Aorta (tissue), 5 donors: ENCODE data around the gene FHIT. TPM values are rescaled to one million over a fixed set of nuclear protein-coding genes. Genes with fewer than 3 reads are reported as not detected.

ENCODE experiments used
- ATAC-seq: fragments of 200-7000 bp; cut with Tn5 transposase; one replicate; pipeline ENCODE4 v1.9.1; 2022; ENCODE audit warnings: moderate library complexity; ENCODE audit not compliant: low FRiP score
- DNase-seq, 2 donors: peaks; one replicate each; pipeline ENCODE4 v3.0.0-alpha.2; 2020
- H3K27ac ChIP-seq, 2 donors: one replicate each; pipeline ENCODE4 v1.5.1; 2013; ENCODE audit warnings: low read length in 2 of 2, mild to moderate bottlenecking in 2 of 2, moderate library complexity in 2 of 2, control low read depth in 1 of 2, inconsistent platforms in 1 of 2, low read depth in 1 of 2
- H3K27me3 ChIP-seq, 2 donors: one replicate each; pipeline ENCODE4 v1.6.1; 2013; ENCODE audit warnings: control low read depth in 1 of 2, low read length in 1 of 2, mild to moderate bottlenecking in 1 of 2, moderate library complexity in 1 of 2; ENCODE audit not compliant: insufficient read depth in 2 of 2, control insufficient read depth in 1 of 2
- H3K36me3 ChIP-seq, 2 donors: one replicate each; pipeline ENCODE4 v1.6.1; 2013; ENCODE audit warnings: control low read depth in 1 of 2, low read length in 1 of 2, mild to moderate bottlenecking in 1 of 2; ENCODE audit not compliant: insufficient read depth in 2 of 2, control insufficient read depth in 1 of 2
- H3K4me1 ChIP-seq, 2 donors: one replicate each; pipeline ENCODE4 v1.6.1; 2013; ENCODE audit warnings: low read length in 2 of 2, control low read depth in 1 of 2, mild to moderate bottlenecking in 1 of 2, moderate library complexity in 1 of 2; ENCODE audit not compliant: insufficient read depth in 2 of 2, control insufficient read depth in 1 of 2
- H3K4me3 ChIP-seq, 2 donors: one replicate each; pipeline ENCODE4 v1.5.1; 2013; ENCODE audit warnings: low read length in 2 of 2, control low read depth in 1 of 2, mild to moderate bottlenecking in 1 of 2
- H3K9me3 ChIP-seq: one replicate; pipeline ENCODE4 v1.6.1; 2013; ENCODE audit warnings: mild to moderate bottlenecking, low read length; ENCODE audit not compliant: control insufficient read depth
- WGBS, 2 donors: extraction: QIAGEN DNeasy Blood & Tissue Kit; methylation state at CpG; one replicate each; pipeline ENCODE4 v1.1.7; 2013; 5-methylcytosine and 5-hydroxymethylcytosine counted together
- intact Hi-C, 2 donors: fragments of 100-400 bp; cut with DNase I; formaldehyde crosslinking; loops; one replicate each; pipeline versions ENCODE4 v1.14.2 to v1.15.0; 2022
- polyA plus RNA-seq, 2 donors: library from polyadenylated mRNA; stranded (reverse); fragments of 200-250 nt; gene quantifications; one replicate each; pipeline ENCODE4 v1.2.3, GENCODE V29; 2013
- total RNA-seq, 2 donors: library from RNA; stranded (reverse); fragmentation: NEBNext Ultra II Directional; extraction: Animal tissue kit (Norgen Biotek cat#: 25700); gene quantifications; one replicate each; pipeline ENCODE4 v1.2.1, GENCODE V29; 2021
- donor health status: healthy with polysubstance abuse.
- donor health status: Bipolar disorder and iron deficiency.
- donor health status: DM: no; HTN: no; CAD: no.
- donor health status: DM: no; HTN: no; CAD: no.
- donor health status: DM: yes; HTN: yes; CAD: no.

The FHIT gene
- total and polyA plus RNA-seq, 4 donors: 1.1 to 9.2 (median 3.0) TPM

GRCh38 chr3:60073228-60073627 lies 1178.0 kb downstream of the FHIT start:
- no peaks in the 10 kb centered on the region for H3K36me3 ChIP-seq
- H3K4me3 ChIP-seq: no peak overlapping the region
- ATAC-seq: no peak
- intact Hi-C loops: no loop called here
- 86 to 92% methylated on average over 4 of the region's 4 CpGs for WGBS, 2 donors
- no peak overlapping the region for H3K27ac ChIP-seq
- no peaks in the 10 kb centered on the region for H3K9me3 ChIP-seq
- no peak for DNase-seq
- H3K4me1 ChIP-seq: peaks cover 0 to 3% of the 10 kb centered on the region in 2 donors
- no peaks in the 10 kb centered on the region for H3K27me3 ChIP-seq

- H3K9me3 ChIP-seq: no peaks in the 10 kb centered on the region
- ATAC-seq (no peak), DNase-seq (no peak)
- H3K27ac ChIP-seq: no peak overlapping the region
- 88 to 93% methylated on average over 3 of the region's 3 CpGs for WGBS, 2 donors
- intact Hi-C loops: no loop called here
- H3K27me3 ChIP-seq: no peaks in the 10 kb centered on the region
- H3K4me3 ChIP-seq: no peak overlapping the region
- H3K36me3 ChIP-seq: no peaks in the 10 kb centered on the region
- no peaks in the 10 kb centered on the region for H3K4me1 ChIP-seq
Observed at GRCh38 chr3:60070366-60070765, 1180.9 kb downstream of the FHIT start.

DNA sequence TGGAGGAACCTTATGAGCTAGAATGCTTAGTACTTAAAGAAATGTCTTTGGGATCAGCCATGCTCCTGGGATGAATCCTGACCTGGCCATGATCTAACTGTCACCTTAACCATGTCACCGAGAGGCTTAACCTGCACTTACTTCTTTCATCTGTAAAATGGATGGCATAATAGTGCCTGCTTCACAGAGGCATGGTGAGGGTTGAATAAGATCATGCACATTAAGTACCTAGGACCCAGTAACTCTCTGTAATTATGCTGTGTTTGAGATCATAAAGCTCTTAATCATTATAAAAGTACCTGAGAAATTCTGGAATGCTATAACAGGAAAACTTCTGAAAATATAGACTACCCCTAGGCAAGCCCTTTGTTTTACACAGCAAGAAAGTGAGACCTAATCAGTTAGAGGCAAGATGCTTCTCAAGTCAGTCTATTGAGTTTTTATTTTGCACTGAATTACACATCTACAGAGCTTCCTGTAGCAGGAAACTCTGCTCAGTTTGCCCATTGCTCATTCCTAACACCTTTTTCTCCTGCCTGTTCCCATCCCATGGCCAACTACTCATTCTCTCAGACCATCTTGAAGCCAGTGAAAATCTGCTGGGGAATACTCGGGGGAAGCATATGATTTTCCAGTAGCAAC lies 1185.9 kb downstream of the FHIT start:
- Histone ChIP-seq H3K4me1 (no peaks in the 10 kb centered on the region), H3K9me3 (no peaks in the 10 kb centered on the region), H3K36me3 (no peaks in the 10 kb centered on the region), H3K27me3 (no peaks in the 10 kb centered on the region), H3K27ac (no peak overlapping the region), H3K4me3 (no peak overlapping the region)
- ATAC-seq (no peak), DNase-seq (no peak)
- 40 to 92% methylated on average over 2 of the region's 2 CpGs for WGBS, 2 donors
- intact Hi-C loops: no loop called here

- DNase-seq: no peak
- WGBS, 2 donors: 96 to 98% methylated on average over 3 of the region's 3 CpGs
- Histone ChIP-seq H3K36me3 (no peaks in the 10 kb centered on the region), H3K4me3 (no peak overlapping the region), H3K4me1 (no peaks in the 10 kb centered on the region), H3K27me3 (no peaks in the 10 kb centered on the region), H3K27ac (no peak overlapping the region), H3K9me3 (no peaks in the 10 kb centered on the region)
- no peak for ATAC-seq
- intact Hi-C loops: no loop called here
Observed at GRCh38 chr3:60064210-60065178, 1186.8 kb downstream of the FHIT start.

- ATAC-seq: no peak
- intact Hi-C loops: no loop called here
- Histone ChIP-seq H3K4me3 (no peak overlapping the region), H3K27ac (no peak overlapping the region), H3K9me3 (no peaks in the 10 kb centered on the region), H3K27me3 (no peaks in the 10 kb centered on the region), H3K36me3 (no peaks in the 10 kb centered on the region), H3K4me1 (no peaks in the 10 kb centered on the region)
- no peak for DNase-seq
- WGBS, 2 donors: 23 to 25% methylated on average over 4 of the region's 4 CpGs
Observed at GRCh38 chr3:60056404-60056803, 1194.8 kb downstream of the FHIT start.

DNA sequence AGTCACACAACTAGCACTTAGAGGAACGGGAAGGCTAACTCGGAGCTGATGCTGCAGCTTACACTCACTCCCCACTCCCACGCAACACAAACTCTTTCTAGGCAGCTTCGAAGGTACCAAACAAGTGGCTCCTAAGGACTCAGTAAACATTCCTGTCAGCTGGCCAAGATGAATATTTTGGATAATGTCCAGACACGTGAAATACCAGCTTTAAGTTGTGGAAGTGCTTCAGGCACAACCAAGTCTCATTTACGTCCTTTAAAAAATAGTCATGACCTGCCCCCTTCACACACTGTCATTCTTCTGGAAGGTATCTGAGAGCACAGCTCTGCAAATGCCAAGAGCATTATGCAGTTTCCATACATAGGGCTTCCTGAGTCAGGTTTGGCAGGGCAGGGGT lies 1195.5 kb downstream of the FHIT start:
- no peaks in the 10 kb centered on the region for H3K27me3 ChIP-seq
- no peak overlapping the region for H3K27ac ChIP-seq
- DNase-seq (no peak), ATAC-seq (no peak)
- H3K4me3 ChIP-seq: no peak overlapping the region
- intact Hi-C loops: no loop called here
- H3K4me1 ChIP-seq: no peaks in the 10 kb centered on the region
- no peaks in the 10 kb centered on the region for H3K36me3 ChIP-seq
- WGBS, 2 donors: 39 to 51% methylated on average over 6 of the region's 6 CpGs
- H3K9me3 ChIP-seq: no peaks in the 10 kb centered on the region

- Histone ChIP-seq H3K27me3 (no peaks in the 10 kb centered on the region), H3K9me3 (no peaks in the 10 kb centered on the region), H3K36me3 (no peaks in the 10 kb centered on the region), H3K4me3 (no peak overlapping the region), H3K27ac (no peak overlapping the region), H3K4me1 (no peaks in the 10 kb centered on the region)
- intact Hi-C loops: no loop called here
- no peak for DNase-seq
- WGBS, 2 donors: 54 to 83% methylated on average over 3 of the region's 3 CpGs
- no peak for ATAC-seq
Observed at GRCh38 chr3:60053526-60054265, 1197.6 kb downstream of the FHIT start.

DNA sequence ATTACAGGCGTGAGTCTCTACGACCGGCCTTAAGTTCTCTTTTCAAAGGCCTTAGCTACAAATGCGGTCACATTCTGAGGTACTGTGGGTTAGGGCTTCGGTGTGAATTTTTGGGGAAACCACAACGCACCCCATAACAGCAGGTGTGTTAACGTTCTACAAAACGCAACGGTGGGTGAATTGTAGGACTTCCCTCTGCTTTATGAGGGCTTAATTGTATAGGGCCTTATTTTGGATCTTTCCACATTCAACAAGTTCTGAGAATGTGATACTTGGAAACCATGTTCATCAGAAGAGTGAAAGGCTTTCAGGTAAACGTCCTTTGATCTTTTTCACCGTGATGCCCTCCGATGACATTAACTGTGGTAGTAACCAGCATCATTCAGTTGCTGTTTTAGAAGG lies 1202.8 kb downstream of the FHIT start:
- no peak overlapping the region for H3K27ac ChIP-seq
- no peaks in the 10 kb centered on the region for H3K27me3 ChIP-seq
- no peak for ATAC-seq
- H3K9me3 ChIP-seq: no peaks in the 10 kb centered on the region
- H3K4me3 ChIP-seq: no peak overlapping the region
- WGBS, 2 donors: 87 to 96% methylated on average over 12 of the region's 12 CpGs
- H3K4me1 ChIP-seq: no peaks in the 10 kb centered on the region
- DNase-seq: no peak
- intact Hi-C loops: no loop called here
- H3K36me3 ChIP-seq: no peaks in the 10 kb centered on the region
